HG02840 (cell line): ENCODE results near the gene NPIPA3.
"Not testable (repeated sequence)": the region's sequence is repeated elsewhere in the genome, so short reads cannot be mapped to it uniquely, and the experiment has no call there.

Experiments
- ATAC-seq: cut with Tn5 transposase; IDR thresholded peaks from one replicate; pipeline ENCODE4 v1.9.1; 2021; ENCODE audit warnings: mild to moderate bottlenecking, moderate library complexity, moderate number of reproducible peaks; ENCODE audit not compliant: unreplicated experiment, low FRiP score

Gene NPIPA3

GRCh38 chr16:14703156-14704011 is at the start of gene NPIPA3:
Gene NPIPA3 (plus strand): TSS chr16:14703411. CDS start chr16:14708944, 5,533 bp downstream.
- ATAC-seq: peak; percentile 91

- ATAC-seq: peak; percentile 75
Observed at GRCh38 chr16:14658063-14658462, 45.1 kb upstream of the NPIPA3 start.

GRCh38 chr16:14667347-14668266 is 35.6 kb upstream of the NPIPA3 start:
- ATAC-seq: no peak

- no peak for ATAC-seq
Observed at GRCh38 chr16:14668556-14669223, 34.5 kb upstream of the NPIPA3 start.

GRCh38 chr16:14669776-14670175 is 33.4 kb upstream of the NPIPA3 start:
- ATAC-seq: no peak

- ATAC-seq: peak; percentile 73
Observed at GRCh38 chr16:14672403-14672971, 30.7 kb upstream of the NPIPA3 start.

GRCh38 chr16:14676633-14677032 is 26.6 kb upstream of the NPIPA3 start:
- no peak for ATAC-seq

- ATAC-seq: no peak
Observed at GRCh38 chr16:14677627-14678026, 25.6 kb upstream of the NPIPA3 start.

- no peak for ATAC-seq
Observed at GRCh38 chr16:14678748-14679497, 24.3 kb upstream of the NPIPA3 start.

- not testable (repeated sequence) for ATAC-seq
Observed at GRCh38 chr16:14680396-14680795, 22.8 kb upstream of the NPIPA3 start.

- no peak for ATAC-seq
Observed at GRCh38 chr16:14681115-14681514, 22.1 kb upstream of the NPIPA3 start.

- ATAC-seq: no peak
Observed at GRCh38 chr16:14682121-14682520, 21.1 kb upstream of the NPIPA3 start.

GRCh38 chr16:14685870-14686793 is 17.1 kb upstream of the NPIPA3 start:
- not testable (repeated sequence) for ATAC-seq

- not testable (repeated sequence) for ATAC-seq
Observed at GRCh38 chr16:14694129-14694528, 9.1 kb upstream of the NPIPA3 start, which contains the start of gene PLA2G10. Gene PLA2G10 (minus strand): TSS chr16:14694308. CDS start chr16:14694229, 79 bp downstream.

GRCh38 chr16:14701859-14702258 is 1.4 kb upstream of the NPIPA3 start:
- ATAC-seq: not testable (repeated sequence)

GRCh38 chr16:14702672-14703071 is 539 bp upstream of the NPIPA3 start:
- not testable (repeated sequence) for ATAC-seq

GRCh38 chr16:14733233-14733632 is 30.0 kb downstream of the NPIPA3 start:
- not testable (repeated sequence) for ATAC-seq

- not testable (repeated sequence) for ATAC-seq
Observed at GRCh38 chr16:14740832-14741385, 37.7 kb downstream of the NPIPA3 start.
